ENCODE data around the gene PTPRE.

DNA sequence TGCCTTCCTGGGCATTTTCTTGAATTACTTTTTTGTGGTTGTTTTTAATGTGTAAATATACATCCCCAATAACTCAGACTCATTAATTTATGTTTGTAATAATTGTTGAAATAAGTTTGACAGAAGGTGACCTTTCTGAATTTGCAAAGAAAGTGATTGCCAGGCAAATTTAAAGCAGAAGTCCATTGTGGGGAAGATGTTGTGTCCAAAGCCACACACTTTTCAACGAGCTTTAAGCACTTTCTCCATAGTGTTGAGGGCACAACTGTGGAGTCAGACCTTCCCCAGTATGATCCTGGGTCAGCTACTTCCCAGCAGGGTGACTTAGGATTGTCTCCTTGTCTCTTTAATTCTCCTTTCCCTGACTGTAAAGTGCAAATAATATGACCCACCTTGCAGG lies 52.5 kb downstream of the PTPRE start:
- TF ChIP-seq, protein P1, sequence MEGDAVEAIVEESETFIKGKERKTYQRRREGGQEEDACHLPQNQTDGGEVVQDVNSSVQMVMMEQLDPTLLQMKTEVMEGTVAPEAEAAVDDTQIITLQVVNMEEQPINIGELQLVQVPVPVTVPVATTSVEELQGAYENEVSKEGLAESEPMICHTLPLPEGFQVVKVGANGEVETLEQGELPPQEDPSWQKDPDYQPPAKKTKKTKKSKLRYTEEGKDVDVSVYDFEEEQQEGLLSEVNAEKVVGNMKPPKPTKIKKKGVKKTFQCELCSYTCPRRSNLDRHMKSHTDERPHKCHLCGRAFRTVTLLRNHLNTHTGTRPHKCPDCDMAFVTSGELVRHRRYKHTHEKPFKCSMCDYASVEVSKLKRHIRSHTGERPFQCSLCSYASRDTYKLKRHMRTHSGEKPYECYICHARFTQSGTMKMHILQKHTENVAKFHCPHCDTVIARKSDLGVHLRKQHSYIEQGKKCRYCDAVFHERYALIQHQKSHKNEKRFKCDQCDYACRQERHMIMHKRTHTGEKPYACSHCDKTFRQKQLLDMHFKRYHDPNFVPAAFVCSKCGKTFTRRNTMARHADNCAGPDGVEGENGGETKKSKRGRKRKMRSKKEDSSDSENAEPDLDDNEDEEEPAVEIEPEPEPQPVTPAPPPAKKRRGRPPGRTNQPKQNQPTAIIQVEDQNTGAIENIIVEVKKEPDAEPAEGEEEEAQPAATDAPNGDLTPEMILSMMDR (IDR thresholded peaks at IDR 0.05) = no peak
- TF ChIP-seq EZH2 (IDR thresholded peaks at IDR 0.05) = no peak

Data from neural progenitor cell (in vitro differentiated cells).